ENCODE results near the gene PHF5A. TPM values are rescaled to one million over a fixed set of nuclear protein-coding genes. Genes with fewer than 3 reads are reported as not detected.
A peak's percentile ranks its signal among the peaks of the same experiment; 100 is the strongest.

The PHF5A gene
- total RNA-seq, 1 donor from 2014 or later = 114 TPM

DNA sequence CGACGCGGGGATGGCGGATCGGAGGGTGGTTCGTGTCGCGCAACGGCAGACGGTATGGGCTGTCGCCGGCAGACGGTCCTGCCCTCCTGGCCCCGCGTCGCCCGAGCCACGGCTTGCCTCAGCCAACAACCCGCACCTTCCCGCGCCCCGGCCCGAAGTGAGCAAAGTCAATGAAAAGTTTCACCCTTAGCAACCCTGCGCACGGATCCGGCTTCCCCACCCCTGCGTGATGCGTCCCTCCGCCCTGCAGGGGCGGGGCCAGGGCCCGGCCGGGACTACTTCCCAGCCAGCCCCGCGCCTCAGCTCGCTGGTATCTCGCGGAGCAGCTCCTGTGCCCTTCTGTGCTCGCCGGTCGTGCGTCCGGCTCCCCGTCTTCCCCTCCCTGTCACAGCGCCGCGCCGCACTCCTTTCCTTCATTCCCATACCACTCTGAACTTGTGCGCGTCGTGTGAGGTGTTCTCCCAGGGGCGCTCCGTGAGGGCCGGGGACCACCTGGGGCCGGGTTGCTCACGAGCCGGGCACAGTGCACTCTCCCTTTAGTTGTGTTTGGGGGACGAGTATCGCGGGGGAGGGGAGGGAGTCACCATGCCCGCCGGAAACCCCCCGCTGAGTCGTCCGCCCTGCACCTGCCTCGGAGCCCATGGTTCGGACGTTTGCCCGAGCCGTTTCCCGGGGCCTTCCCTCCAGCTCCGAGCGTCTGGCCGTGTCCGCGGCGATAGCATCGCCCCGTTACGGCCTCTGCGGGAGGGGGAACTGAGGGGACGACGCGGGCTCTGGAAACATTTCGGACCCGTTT lies 21.7 kb downstream of the PHF5A start, which contains the start of gene TOB2:
TSS of gene TOB2 (minus strand) at position 163 of the 796 bp plus-strand sequence. CDS start 9,456 bp downstream, outside the sequence.
- Mint-ChIP-seq H3K4me1 (peaks cover 28% of the 10 kb centered on the region), H3K4me3 (peak within 1 kb of the TSS; percentile 100), H3K27me3 (ENCODE audit: insufficient read depth, low read depth) (peaks cover 10% of the 10 kb centered on the region), H3K9me3 (no peaks in the 10 kb centered on the region), H3K36me3 (peaks cover 8% of the 10 kb centered on the region), H3K27ac (peak within 1 kb of the TSS; percentile 99)
- Histone ChIP-seq H3K9ac (peak within 1 kb of the TSS; percentile 91), H3K4me1 (peaks cover 3% of the 10 kb centered on the region), H3K4me2 (peak within 1 kb of the TSS; percentile 81), H3K36me3 (no peaks in the 10 kb centered on the region), H4K20me1 (ENCODE audit: low read depth) (peaks cover 39% of the 10 kb centered on the region), H3K4me3 (peak within 1 kb of the TSS; percentile 96), H3K9me3 (ENCODE audit: low read depth) (no peaks in the 10 kb centered on the region), H2AFZ (replicated peaks) (no peak within 1 kb of the TSS), H3K27me3 (no peaks in the 10 kb centered on the region), H3F3A (ENCODE audit: low read depth) (peaks cover 48% of the 10 kb centered on the region), H3K27ac (peak within 1 kb of the TSS; percentile 96), H3K79me2 (ENCODE audit: low read depth) (peaks cover 68% of the 10 kb centered on the region)
- TF ChIP-seq EZH2 (IDR thresholded peaks at IDR 0.05) = no peak
- TF ChIP-seq, protein P1, sequence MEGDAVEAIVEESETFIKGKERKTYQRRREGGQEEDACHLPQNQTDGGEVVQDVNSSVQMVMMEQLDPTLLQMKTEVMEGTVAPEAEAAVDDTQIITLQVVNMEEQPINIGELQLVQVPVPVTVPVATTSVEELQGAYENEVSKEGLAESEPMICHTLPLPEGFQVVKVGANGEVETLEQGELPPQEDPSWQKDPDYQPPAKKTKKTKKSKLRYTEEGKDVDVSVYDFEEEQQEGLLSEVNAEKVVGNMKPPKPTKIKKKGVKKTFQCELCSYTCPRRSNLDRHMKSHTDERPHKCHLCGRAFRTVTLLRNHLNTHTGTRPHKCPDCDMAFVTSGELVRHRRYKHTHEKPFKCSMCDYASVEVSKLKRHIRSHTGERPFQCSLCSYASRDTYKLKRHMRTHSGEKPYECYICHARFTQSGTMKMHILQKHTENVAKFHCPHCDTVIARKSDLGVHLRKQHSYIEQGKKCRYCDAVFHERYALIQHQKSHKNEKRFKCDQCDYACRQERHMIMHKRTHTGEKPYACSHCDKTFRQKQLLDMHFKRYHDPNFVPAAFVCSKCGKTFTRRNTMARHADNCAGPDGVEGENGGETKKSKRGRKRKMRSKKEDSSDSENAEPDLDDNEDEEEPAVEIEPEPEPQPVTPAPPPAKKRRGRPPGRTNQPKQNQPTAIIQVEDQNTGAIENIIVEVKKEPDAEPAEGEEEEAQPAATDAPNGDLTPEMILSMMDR (IDR thresholded peaks at IDR 0.05) = no peak
- TF ChIP-seq EZH2phosphoT487 (IDR thresholded peaks at IDR 0.05) = no peak
- DNase-seq (ENCODE audit: low spot score) = peak; percentile 98

DNA sequence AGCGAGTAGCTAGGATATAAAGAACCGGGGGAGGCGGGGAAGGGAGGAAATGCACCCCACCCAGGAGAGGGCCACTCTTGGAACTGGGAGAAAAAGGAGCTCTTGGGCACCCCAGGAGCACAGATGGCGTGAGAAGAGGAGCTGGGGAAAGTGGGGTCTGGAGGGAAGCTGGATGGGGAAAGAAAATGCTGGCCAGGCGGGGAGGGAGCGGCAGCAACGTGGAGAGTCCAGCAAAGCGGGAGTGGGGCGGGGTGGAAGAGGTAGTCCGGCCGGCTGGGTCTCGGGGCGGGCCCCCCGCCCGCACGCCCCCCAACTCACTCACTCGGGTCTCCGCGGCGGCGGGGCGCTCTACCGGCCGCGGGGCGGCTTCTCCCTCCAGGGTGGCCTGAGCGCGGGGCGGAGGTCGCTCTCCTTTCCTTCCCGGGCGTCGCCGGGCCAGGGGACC lies 22.4 kb downstream of the PHF5A start:
- no peaks in the 10 kb centered on the region for H3K27me3 ChIP-seq
- H4K20me1 ChIP-seq (ENCODE audit: low read depth) = peaks cover 46% of the 10 kb centered on the region
- peaks cover 48% of the 10 kb centered on the region for H3F3A ChIP-seq (ENCODE audit: low read depth)
- H3K4me2 ChIP-seq = peak overlapping the region; percentile 81
- H3K36me3 Mint-ChIP-seq = peaks cover 10% of the 10 kb centered on the region
- H3K9me3 Mint-ChIP-seq = no peaks in the 10 kb centered on the region
- H3K27ac Mint-ChIP-seq = peak overlapping the region; percentile 97
- peak overlapping the region; percentile 96 for H3K4me3 ChIP-seq
- peaks cover 76% of the 10 kb centered on the region for H3K79me2 ChIP-seq (ENCODE audit: low read depth)
- TF ChIP-seq, protein P1 (IDR thresholded peaks at IDR 0.05) = no peak
- TF ChIP-seq EZH2 (IDR thresholded peaks at IDR 0.05) (no peak), EZH2phosphoT487 (IDR thresholded peaks at IDR 0.05) (no peak)
- H3K4me1 ChIP-seq = peaks cover 3% of the 10 kb centered on the region
- DNase-seq (ENCODE audit: low spot score) = peak; percentile 59
- H3K9me3 ChIP-seq (ENCODE audit: low read depth) = no peaks in the 10 kb centered on the region
- H2AFZ ChIP-seq (replicated peaks) = no peak overlapping the region
- no peaks in the 10 kb centered on the region for H3K36me3 ChIP-seq
- H3K9ac ChIP-seq = peak overlapping the region; percentile 91
- H3K4me1 Mint-ChIP-seq = peaks cover 28% of the 10 kb centered on the region
- peaks cover 10% of the 10 kb centered on the region for H3K27me3 Mint-ChIP-seq (ENCODE audit: insufficient read depth, low read depth)
- peak overlapping the region; percentile 100 for H3K4me3 Mint-ChIP-seq
- peak overlapping the region; percentile 96 for H3K27ac ChIP-seq

DNA sequence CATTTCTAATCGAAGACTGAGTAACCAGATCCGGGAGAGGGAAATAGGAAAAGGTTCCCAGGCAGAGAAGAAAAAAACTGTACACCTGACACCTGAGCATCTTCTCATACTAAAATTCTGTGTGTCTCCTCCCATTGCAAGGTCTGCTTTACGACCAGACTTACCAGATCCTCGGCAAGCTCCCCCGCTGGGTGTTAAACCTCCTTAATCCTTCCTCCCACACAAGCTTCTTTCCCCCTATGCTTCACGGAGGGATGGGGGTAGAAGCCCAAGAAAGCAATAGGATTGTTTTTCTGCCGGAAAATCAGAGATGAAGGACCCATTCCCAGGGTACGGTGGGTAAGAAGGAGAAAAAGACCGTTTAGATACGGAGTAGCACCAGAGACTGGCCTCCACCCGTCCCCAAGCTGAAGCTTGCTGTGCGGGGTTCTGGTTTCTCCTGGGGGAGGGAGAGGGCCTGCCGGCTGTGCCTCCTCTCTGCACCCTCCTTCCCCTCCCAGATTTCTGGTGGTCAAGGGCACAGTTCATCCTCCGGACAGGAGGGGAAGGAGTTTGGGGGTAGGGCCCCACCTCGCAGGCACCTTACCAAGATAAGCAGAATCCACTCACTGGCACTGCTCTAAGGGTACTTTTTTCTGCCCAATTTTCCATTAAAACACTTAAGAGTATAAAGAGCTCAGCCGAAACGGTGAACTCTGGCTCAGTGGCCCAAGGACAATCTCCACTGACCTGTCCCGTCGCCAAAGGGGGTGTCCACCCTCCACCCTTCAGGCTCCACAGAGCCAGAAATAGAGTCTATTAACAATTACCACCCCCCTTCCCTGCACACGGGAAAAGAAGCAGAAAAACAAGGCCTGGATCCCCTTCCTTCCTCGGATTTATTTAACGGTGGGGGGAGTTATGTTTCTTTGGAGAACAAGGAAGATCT lies 23.1 kb downstream of the PHF5A start:
- no peaks in the 10 kb centered on the region for H3K27me3 ChIP-seq
- Mint-ChIP-seq H3K4me1 (peaks cover 28% of the 10 kb centered on the region), H3K27ac (peak overlapping the region; percentile 97), H3K4me3 (peak overlapping the region; percentile 100), H3K27me3 (ENCODE audit: insufficient read depth, low read depth) (peaks cover 12% of the 10 kb centered on the region), H3K9me3 (no peaks in the 10 kb centered on the region), H3K36me3 (peaks cover 10% of the 10 kb centered on the region)
- peak; percentile 92 for DNase-seq (ENCODE audit: low spot score)
- peaks cover 48% of the 10 kb centered on the region for H3F3A ChIP-seq (ENCODE audit: low read depth)
- H4K20me1 ChIP-seq (ENCODE audit: low read depth) = peaks cover 53% of the 10 kb centered on the region
- H3K36me3 ChIP-seq = no peaks in the 10 kb centered on the region
- H2AFZ ChIP-seq (replicated peaks) = no peak overlapping the region
- TF ChIP-seq EZH2 (IDR thresholded peaks at IDR 0.05) = no peak
- no peak for TF ChIP-seq EZH2phosphoT487 (IDR thresholded peaks at IDR 0.05)
- H3K9ac ChIP-seq = peak overlapping the region; percentile 91
- H3K4me3 ChIP-seq = peak overlapping the region; percentile 96
- peaks cover 3% of the 10 kb centered on the region for H3K4me1 ChIP-seq
- H3K4me2 ChIP-seq = peak overlapping the region; percentile 81
- no peaks in the 10 kb centered on the region for H3K9me3 ChIP-seq (ENCODE audit: low read depth)
- H3K27ac ChIP-seq = peak overlapping the region; percentile 82
- H3K79me2 ChIP-seq (ENCODE audit: low read depth) = peaks cover 83% of the 10 kb centered on the region

Data from neural progenitor cell (in vitro differentiated cells).